ENCODE results near the gene CARD11.

The CARD11 gene

DNA sequence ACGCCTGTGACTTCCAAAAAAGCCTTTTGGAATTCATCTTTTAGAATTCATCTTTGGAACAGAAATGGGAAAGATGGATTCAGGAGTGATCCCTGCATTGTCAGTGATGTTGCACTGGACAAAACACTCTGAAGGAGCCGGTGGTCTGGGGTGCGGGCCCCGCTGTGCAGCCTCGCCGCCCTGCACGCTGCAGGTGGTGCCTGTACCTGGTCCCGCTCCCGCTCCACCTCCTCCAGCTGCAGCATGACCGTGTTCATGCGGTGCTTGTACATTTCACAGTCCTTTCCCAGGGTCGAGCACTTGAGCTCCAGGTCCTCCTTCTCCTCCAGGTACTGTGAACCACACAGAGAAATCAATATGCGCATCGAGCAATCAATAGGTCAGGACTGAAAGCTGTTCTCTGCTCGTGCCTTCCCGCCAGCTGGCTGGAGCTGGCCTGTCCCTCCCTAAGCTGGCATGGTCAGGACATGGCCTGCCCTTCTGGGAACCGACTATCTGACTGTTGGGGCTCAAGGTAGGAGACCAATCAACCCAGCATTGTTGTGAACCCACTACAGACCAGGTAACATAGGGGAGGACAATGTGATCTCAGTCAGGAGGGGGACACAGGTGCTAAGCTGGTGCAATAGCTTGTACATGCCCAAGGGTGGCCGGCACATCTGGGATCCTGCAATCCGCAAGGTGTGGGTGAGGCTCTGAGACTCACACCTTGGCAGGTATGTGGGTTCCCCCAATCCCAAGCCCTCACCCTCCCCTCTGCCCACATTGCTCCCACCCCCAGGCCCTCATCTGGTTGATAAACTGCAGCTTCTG is 105.8 kb downstream of the CARD11 start:
- DNase-seq, result no peak

DNA sequence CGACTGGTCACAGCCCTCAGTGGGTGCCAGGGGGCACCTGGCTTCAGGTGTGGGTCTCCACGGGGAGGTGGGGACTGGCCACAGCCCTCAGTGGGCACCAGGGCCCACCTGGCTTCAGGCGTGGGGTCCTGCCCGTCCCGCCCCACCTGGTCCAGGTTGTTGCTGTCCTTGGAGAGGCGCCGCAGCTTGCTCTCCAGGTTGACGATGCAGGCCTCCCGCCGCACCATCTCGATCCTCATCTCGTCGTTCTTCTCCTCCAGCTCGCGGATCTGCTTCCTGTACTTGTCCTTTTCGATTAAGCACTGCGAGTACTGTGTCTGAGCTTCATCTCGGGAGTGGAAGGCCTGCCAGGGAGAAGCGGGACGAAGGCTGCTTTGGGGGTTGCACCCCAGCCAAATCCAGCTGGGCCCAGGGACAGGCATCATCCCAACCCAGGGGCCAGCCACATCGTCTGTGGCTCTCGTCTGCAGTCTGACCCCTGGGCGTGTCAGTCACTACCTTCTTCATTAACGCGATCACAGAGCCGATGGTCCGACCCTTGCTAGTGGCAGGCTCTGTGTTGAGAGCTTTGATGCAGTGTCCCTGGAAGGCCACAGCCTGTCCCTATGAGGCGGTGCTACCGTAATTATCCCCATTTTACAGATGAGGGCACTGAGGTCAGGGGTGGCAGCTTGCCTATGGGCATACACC is 106.6 kb downstream of the CARD11 start:
- DNase-seq, result no peak

DNA sequence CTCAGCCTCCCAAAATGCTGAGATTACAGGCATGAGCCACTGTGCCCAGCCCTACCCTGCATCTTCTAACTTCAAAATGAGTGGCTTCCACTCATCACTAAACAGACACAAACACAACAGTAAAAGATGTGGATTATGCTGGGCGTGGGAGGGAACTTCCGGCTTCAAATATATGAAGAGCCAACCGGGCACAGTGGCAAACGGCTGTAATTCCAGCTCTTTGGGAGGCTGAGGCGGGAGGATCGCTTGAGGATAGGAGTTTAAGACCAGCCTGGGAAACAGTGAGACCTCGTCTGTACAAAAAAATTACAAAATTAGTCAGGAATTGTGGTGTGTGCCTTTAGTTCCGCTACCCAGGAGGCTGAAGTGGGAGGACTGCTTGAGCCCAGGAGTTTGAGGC is 107.4 kb downstream of the CARD11 start:
- no peak for DNase-seq

DNA sequence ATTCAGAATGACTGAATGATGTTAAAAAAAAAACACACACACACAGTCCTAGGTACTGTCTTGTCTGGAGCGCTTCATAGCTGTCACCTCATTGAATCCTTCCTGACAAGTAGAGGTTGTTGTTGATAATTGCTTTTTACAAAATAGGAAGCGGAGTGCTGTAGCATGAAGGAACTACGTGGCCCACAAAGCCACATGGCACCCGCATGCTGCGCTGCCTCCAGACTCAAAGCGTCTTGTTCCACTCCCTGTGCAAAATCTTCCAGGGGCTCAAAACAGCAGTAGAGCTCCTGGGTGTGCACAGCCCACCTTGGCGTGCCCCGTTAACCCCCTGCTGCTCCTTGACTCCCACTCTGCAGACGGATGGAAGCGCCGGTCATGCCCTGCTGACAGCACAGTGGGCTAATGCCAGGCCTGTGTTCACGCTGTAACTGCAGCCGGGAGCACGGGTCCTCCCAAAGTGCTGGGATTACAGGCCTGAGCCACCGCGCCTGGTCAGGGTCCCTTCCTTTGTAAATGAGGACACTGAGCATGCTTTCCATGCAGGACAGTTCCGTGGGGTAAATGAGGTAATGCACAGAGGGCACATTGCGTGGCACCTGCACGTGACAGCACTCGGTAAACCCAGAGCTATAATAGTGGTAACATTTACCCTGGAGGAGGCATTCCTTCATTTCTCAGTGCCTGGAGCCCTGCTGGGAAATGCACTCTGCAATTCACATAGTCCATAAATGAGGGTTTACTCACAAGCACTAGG is 108.5 kb downstream of the CARD11 start:
- DNase-seq, result no peak

DNA sequence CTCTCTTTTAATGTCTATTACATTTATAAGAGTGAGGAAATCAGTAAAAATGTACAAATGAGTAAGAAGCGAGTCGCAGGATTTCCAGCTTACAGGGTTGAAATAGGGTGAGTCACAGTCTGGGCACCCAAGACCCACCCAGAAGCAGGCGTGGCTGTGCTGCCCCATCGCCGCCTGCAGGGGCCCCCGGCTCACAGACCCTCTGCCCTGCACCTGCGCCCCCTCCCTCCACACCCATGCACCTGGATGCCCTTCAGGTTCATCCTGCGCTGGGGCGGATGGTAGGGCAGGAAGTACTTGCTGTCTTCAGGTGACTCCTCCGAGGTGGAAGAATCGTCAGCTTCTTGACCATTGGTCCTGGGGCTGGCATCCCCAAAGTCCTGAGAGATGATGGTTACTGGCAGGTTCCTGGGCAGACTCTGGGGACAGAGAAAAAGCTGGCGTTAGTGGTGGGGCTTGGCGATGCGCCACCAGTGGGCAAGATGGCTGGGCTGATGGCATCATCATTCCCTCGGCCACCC is 109.4 kb downstream of the CARD11 start:
- DNase-seq, result no peak

DNA sequence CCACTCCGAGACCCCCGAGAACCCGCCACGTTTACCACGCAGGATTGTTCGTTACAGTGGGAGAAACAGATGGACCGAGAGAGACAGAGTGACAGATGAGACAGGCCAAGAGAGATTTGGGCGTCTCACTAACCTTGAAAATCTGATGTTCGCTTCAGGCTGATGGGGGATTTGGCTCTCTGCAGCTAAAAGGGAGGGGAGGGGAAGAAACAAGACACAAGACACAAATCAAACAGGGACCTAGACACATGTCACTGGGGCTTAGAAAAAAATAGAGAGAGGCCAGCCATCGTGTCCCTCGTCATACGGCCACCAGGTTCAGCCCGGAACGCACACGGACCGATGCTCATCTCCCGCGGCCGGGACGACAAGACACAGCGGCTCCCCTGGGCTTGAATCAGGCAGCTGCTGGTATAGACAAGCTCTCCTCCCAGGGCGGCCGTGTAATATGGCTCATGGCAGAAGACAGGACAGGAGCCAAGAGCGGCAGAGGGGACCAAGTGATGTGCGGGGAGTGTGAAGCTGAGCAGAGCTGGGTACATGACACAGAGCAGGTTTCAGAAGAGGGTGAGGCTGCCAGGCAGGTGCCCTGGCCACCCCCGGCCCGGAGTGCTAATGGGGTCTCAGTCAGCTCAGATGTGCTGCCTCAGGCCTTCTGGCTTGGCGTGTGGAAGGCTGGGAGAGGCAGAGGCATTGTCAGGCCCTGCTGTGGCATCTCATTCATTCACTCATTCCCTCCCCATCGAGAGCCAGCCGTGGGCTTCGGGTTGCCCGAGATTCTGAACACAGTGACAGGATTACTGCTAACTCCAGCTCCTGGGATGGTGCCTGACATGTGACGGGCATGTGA is 111.0 kb downstream of the CARD11 start:
- no peak for DNase-seq

DNA sequence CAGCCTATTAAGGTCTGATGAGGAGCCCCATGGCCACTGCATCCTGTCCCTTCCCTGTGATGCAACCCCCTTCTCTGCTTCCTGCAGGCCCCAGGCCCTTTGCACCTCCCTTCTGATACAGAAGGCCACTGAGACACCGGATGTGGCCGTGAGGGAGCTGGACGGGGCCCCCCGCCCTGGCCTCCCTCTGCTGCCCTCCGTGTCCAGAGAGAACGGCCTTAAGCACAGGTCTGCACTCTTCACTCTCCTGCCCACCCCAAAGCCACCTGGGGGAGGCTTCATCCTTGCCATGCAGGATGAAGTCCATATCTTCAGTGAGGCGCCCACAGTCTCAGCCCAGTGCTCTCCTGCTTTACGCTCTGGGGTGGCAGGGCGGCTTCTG is 112.6 kb downstream of the CARD11 start:
- DNase-seq, result no peak

DNA sequence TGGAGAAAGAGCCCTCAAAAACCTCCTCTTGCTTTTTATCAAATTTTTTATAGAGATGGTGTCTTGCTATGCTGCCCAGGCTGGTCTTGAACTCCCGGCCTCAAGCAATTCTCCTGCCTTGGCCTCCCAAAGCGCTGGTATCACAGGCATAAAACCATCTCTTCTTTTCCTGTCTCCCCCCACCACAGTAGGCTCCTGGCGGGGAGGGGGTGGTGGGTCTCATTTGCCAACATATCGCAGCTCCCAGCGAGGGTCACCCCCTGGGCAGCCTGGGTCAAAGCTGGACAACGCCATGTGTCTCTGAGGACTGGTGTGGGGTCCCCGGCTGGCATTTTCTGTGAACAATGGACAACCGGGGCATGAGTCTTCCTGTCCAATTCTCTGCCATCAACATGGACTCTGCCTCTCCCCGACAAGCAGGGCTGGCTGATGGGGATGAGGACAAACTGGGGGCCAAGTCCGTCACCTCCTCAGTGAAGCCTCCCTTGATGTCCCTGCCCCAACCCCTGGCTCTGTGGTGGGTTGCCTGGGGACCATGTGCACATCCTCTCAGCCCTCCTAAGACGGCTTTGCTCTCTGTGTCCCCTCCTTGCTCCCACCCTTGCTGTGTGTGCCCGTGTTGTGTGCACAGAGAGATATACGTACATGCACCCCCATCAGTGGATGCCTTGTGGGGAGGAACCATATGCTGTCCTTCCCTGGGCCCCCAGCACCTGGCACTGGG is 113.2 kb downstream of the CARD11 start:
- DNase-seq, result no peak

DNA sequence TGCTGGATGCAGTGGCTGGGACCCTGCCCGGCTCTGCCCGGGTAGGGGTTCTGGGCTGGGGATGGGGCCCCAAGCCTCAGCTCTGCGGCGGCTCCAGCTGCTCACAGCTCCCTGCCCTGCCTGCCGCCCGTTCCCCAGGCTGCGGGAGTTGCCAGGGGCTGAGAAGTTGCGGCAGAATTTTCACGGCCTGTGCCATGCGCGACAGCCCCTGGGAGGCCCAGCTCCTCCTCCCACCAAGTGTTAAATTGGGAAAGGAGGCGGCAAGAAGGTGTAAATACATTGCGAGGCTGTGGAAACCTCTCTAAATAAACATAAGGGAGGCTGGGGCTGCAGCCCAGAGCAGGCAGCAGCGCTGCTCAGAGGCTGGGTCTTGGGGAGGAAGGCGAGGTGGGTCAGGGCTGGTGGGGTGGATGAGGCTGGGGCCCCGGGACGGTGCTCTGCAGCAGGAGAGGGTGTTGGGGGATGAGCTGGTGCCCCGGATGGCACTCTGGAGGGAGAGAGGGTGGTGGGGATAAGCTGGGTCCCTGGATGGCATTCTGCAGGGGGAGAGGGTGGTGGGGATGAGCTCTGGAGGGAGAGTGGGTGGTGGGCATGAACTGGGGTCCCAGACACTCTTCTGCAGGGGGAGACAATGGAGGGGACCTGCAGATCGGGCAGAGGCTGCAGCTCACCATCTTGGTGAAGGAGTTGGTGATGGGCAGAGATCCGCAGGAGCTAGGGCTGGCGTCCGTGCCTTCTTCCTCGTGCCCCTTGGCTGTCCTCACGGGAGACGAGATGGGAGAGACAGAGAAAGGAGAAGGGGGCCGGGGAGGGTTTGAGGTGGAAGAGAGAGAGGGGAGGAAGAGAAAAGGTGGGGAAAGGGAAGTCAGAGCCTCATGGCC is 114.1 kb downstream of the CARD11 start:
- DNase-seq, result no peak

DNA sequence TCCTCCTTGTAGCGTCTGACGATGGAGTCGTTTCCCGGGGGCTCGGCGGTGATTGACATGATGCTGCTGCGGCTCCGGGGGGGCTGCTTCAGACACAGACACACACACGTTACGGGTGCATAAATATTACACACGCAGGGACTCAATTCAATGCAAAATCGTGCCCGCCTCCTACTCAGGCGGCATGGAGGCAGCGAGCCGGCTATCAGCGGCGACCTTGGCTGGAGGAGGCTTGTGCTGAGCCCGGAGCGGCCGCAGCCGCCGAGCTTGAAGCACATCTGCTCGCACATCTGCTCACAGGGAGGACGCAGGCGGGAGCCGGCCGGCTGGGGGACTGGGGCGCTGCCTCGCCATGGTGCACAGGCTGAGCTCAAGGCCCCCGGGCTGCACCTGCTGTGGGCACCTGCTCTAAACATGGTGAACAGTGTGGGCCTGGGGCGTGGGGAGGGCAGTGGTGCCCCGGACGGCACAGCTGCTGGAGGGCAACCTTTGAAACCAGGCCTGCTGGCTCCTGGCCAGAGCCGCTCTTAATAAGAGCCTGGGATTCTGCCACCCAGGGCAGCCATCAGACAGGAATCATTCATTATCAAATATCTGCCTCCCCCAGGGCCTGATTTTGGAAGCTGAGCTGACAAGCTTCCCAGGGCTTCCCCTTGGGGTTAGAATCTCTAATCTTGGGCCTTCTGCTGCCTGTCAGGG is 114.9 kb downstream of the CARD11 start:
- DNase-seq, result no peak

DNA sequence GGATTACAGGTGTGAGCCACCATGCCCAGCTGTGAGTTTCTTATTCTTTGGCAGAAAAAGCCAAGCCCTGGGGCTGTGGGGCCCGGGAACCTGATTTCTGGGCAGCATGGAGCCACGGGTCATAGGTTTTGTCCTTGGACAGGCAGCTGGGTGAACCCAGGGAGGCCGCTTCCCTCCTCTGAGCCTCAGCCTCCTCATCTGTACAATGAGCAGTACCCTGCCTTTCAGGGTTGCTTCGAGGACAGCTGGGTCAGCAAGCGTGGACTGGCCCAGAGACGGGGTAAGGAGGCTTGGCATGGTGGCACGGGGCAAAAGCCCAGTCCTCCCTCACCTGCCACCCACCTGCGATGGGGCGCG is 115.4 kb downstream of the CARD11 start:
- DNase-seq, result no peak

DNA sequence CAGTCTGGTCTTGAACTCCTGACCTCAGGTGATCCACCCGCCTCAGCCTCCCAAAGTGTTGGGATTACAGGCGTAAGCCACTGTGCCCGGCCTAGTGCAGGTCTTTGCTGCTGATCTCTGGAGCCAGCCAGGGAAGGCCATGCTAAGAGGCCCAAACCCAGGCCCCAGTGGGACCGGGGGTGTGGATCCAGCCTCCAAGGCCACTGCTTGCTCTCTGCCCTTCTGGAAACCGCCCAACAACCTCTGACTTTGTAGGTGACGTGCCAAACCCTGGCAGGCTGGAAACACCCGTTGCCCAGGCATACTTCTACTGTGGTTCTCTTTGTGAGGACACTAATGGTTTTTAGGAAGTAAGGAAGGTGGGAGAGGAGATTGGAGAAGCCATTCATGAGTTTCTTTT is 116.1 kb downstream of the CARD11 start:
- DNase-seq, result no peak

DNA sequence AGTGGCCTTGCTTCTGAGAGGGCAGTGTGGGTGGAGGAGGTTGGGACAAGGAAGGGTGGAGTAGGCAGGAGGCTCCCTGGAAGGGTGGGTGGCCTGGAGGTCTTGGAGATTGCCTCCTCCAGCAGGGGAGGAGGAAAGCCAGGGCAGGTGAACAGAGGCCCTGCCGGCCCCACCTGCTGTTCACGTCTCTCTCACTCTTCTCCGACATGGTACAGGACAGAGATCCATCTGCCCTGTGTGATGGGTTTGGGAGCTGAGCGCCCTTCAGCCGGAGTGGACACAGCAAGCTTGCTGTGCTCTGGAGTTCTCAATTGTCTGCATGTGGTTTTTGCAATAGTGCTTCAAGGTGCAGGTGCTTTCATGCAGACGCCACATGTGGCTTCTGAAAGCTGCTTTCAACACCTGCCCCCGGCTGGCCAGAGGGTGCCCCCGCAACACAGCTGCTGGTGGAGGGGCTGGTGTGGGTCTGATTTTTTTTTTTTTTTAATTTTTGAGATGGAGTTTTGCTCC is 116.7 kb downstream of the CARD11 start:
- no peak for DNase-seq

DNA sequence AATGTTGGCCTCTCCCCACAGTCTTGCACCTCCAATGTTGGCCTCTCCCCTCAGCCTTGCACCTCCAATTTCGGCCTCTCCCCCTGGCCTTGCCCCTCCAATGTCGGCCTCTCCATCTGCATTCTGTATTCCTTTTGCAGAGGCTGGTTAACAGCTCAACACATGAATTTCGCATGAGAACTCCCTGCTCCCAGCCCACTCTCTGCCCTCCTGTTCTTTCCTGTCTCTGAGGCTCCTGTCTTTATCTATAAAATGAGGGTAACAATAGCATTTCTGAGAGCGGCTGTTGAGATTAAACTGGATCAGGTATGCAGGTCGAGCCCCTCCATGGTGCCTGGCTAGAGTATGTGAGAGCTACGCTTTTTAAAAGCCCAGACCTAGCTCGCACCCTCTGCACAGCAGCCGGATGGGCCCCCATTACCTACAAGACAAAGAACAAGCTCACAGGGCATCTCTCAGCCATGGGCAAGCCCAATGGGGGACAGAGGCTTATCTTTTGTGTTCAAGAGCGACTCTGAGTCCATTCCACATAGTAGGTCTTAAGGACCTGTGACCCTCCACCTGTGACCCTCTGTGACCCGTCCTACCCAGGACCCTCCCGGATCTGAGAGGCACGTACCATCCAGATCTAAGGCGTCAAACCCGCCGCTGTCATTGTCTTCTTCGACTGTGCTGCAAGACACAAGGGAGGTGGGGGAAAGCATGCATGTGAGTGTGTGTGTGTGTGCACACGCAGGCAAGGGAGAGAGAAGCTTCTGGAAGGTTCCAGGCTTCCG is 117.4 kb downstream of the CARD11 start:
- no peak for DNase-seq

DNA sequence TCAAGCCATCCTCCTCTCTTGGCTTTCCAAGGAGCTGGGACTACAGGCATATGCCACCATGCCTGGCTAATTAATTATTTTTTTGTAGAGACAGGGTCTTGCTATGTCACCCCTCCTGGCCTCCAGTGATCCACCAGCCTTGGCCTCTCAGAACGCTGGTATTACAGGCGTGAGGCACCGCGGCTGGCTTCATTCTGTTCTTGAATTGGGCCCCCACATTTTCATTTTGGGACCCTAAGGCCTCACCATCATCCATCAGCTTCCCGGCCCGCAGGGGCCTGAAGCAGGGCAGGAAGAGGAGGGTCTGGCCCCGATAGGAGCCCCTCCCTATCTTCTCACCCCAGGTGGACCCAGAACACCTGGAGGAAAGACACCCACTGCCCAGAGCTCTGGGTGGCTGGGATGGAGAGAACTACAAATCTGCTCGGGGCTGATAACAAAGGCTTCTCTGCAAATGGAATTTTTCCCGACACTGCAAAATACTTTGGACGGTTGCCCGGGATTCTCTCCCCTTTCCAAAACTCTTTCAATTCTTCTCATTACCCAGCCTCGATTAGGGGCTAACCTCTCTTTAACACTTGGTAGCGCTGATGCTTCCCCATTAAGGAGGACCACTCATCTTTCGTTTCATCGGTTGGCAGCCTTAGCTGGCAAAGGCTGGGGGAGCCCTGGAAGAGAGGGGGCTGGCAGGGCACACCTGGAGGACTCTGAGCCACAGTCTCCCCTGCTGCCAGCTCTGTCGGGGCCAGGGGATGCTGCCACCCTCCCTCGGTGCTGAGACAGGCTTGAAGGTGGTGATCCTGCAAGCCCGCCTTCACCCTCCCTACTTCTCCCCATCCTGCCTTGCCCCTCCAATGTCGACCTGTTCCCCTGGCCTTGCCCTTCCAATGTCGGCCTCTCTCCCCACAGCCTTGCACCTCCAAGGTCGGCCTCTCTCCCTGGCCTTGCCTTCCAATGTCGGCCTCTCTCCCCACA is 118.5 kb downstream of the CARD11 start:
- no peak for DNase-seq

DNA sequence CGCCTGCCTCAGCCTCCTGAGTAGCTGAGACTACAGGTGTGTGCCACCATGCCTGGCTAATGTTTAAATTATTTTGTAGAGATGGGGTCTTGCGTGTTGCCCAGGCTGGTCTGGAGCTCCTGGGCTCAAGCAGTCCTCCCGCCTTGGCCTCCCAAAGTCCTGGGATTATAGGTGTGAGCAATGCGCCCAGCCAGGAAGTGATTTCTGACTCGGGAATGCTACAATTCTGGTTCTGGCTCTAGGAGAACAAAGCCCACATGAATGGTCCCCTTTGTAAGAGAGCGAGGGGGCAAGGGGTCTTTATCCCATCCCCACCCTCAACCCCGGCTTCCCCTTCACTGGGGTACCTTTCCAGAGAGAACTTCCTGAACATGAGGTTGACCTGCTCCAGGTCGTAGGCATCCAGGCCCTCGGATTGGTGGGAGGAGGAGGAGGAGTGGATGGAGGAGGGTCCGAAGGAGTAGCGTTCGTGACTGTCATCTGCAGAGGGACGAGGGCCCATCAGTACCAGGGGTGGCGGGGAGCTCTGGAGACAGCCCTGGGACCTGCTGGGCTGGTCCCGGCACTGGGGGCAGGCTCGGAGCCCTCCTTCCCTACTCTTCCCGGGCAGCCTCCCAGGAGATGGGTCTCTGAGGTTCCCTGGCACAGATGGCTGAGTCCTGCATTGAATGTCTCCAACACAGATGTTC is 119.6 kb downstream of the CARD11 start:
- no peak for DNase-seq

DNA sequence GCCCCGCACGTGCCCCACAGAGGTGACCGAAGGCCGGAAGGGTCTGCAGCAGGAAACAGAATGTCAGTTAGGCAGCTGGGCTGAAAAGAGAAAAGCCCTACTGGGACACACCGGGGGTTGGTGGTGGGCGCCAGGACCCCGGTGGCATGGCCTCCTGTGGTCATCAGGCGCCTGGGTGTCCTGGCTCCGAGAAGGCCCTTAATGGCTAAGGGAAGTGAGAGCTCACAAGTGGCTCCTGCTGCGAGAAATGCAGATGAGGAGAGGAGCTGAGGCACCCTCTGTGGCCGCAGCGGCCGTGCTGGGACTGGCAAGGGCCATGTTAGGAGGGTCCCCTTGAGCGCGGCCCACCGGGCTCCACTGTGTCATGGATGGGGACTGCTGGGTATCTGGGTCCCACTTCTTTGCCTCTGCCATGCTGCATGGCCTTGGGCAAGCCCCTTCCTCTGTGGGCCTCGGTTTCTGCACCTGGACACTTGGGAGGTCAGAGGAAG is 120.3 kb downstream of the CARD11 start:
- DNase-seq, result no peak
